Upper lobe of left lung (tissue), 4 donors: ENCODE data around the gene CSNK1A1L.

Experiments
- CTCF ChIP-seq, 6 experiments: fragments of 450-650 bp in 4 of 6; fragments of 200-600 bp in 2 of 6; sonication (generic) in 2 of 6; IDR thresholded peaks; one replicate each; pipeline ENCODE4 v1.5.1; 2016 to 2019; ENCODE audit warnings: antibody characterized with exemption in 6 of 6
- EP300 ChIP-seq, 4 donors: sonication (generic); formaldehyde crosslinking; IDR thresholded peaks; one replicate each; pipeline ENCODE4 v1.5.1; 2017; ENCODE audit warnings: antibody characterized with exemption in 4 of 4, control low read depth in 2 of 4
- POLR2A ChIP-seq, 4 donors: fragments of 450-650 bp; IDR thresholded peaks; one replicate each; pipeline ENCODE4 v1.5.1; 2016 to 2017; ENCODE audit warnings: antibody characterized with exemption in 4 of 4, mild to moderate bottlenecking in 2 of 4
- POLR2AphosphoS5 ChIP-seq, 2 donors: sonication (generic); formaldehyde crosslinking; IDR thresholded peaks; one replicate each; pipeline ENCODE4 v1.5.1; 2017; ENCODE audit warnings: antibody characterized with exemption in 2 of 2

- TF ChIP-seq CTCF (IDR thresholded peaks at IDR 0.05) (no peak), POLR2A (IDR thresholded peaks at IDR 0.05) (no peak), EP300 (IDR thresholded peaks at IDR 0.05) (no peak), POLR2AphosphoS5 (IDR thresholded peaks at IDR 0.05) (no peak)
These were observed 33.5 kb upstream of the CSNK1A1L start for GRCh38 chr13:37138926-37139325.
